ENCODE data around the gene SPOCK2.
A peak's percentile ranks its signal among the peaks of the same experiment; 100 is the strongest.

The SPOCK2 gene

GRCh38 chr10:72009425-72010081 lies 78.8 kb downstream of the SPOCK2 start:
- peak; percentile 46 for DNase-seq (ENCODE audit: low spot score)

GRCh38 chr10:72009051-72009424 lies 79.3 kb downstream of the SPOCK2 start:
- no peak for DNase-seq (ENCODE audit: low spot score)

Measured in iPS-NIHi11 (cell line).